CD4-positive, alpha-beta T cell treated with Interleukin-15 for 4 hours (primary cell): ENCODE measurements around the gene EXOC7.
"Not testable (repeated sequence)": the region's sequence is repeated elsewhere in the genome, so short reads cannot be mapped to it uniquely, and the experiment has no call there.

Source experiments
- DNase-seq: peaks from one replicate; pipeline ENCODE4 v3.0.0-alpha.2; 2020; ENCODE audit warnings: low spot score

EXOC7 gene

DNA sequence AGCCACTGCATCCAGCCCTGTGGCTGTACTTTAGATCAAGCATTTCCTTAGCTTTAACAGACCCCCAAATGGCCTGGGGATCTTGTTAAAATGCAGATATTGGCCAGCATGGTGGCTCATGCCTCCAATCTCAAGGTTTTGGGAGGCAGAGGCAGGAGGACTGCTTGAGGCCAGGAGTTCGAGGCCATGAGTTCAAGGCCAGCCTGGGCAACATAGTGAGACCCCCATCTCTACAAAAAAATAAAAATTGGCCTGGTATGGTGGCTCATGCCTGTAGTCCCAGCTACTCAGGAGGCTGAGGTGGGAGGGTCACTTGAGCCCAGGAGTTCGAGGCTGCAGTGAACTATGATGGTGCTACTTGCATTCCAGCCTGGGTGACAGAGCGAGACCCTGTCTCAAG lies 60.7 kb downstream of the EXOC7 start:
- DNase-seq = not testable (repeated sequence)

DNA sequence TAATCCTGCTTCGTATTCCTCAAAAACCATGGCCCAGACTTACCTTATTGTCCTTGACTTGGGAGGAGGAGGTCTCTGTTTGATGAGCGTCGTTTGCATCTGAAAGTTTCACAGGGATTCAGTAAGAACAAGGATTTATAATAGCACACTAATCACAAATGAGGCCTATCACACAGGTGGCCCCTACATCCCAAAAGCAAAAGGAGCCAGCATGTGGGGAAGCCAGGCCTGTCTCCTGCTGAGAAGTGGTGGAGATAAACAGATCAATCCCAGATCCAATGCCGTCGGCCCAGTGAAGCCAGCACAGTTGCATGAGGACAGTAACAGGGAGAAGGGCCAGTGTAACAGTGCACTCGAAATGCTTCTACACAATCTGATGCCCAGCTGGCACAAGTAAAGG lies 63.2 kb downstream of the EXOC7 start:
- DNase-seq = no peak

DNA sequence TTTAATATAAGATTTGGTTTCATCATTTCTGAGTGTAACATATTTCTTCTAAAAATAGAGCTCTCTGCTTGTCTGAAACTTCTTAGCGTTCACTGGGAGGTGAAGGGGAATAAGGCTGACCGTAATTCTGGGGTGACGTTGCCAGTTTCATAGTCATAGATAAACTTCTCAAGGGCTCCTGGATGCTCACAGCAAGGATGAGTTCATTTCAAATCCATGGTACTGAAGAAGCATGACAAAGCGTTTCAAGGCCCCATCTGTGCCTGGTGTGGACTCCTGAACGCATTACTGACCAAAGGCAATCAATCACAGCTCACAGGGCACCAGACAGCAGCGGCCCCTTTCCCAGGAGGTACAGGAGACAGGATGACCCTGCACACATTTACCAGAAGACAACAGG lies 64.5 kb downstream of the EXOC7 start:
- DNase-seq = no peak

DNA sequence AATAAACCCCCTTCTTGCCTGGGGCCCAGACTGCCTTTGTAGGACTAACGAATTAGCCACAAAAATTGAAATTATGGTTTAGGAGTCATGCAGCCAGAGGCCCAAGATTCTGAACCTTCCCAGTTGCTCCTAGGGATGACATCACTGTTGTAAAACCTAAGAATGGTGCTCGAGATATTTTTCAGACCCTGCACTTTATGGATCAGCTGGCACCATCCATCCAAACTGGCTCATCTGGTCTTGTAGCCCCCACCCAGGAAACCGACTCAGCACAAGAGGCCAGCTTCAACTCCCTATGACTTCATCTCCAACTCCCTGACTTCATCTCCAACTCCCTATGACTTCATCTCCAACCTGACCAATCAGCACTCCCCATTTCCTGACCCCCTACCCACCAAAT lies 65.5 kb downstream of the EXOC7 start:
- DNase-seq = no peak

DNA sequence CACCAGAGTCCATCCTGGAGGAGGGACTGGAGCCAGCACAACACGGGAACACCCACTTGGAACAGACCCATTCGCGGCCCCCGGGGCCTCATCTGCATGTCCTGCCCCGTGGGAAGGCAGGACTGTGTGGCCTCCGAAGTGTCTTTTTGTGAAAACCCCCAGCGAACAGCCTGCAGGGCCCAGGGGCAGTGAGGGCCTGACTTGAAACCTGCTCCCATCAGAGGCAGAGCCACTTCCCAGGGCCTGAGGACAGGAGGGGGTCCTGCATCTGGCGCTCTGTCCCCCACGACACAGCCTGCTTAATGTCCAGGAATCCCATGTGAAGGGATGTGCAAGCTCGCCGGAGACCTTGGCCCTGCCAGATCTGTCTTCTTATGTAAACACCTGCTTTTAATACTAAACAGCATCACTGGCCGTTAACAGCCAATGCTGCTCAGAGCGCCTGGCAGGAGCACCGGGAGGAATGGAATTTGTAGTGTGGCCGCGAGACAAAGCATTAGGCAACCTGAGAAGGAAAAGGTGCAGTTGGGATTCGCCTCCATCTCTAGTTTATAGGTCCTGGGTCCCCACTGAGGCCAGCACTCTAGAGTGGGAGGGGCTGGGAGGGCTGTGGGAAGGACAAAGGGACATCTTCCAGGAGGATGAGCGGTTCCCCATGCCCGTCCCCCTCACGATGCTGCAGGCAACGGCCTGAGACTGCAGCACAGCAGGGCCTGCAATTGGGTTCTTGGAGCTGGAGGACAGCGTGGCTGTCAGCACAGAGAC lies 66.9 kb downstream of the EXOC7 start:
- DNase-seq = no peak

DNA sequence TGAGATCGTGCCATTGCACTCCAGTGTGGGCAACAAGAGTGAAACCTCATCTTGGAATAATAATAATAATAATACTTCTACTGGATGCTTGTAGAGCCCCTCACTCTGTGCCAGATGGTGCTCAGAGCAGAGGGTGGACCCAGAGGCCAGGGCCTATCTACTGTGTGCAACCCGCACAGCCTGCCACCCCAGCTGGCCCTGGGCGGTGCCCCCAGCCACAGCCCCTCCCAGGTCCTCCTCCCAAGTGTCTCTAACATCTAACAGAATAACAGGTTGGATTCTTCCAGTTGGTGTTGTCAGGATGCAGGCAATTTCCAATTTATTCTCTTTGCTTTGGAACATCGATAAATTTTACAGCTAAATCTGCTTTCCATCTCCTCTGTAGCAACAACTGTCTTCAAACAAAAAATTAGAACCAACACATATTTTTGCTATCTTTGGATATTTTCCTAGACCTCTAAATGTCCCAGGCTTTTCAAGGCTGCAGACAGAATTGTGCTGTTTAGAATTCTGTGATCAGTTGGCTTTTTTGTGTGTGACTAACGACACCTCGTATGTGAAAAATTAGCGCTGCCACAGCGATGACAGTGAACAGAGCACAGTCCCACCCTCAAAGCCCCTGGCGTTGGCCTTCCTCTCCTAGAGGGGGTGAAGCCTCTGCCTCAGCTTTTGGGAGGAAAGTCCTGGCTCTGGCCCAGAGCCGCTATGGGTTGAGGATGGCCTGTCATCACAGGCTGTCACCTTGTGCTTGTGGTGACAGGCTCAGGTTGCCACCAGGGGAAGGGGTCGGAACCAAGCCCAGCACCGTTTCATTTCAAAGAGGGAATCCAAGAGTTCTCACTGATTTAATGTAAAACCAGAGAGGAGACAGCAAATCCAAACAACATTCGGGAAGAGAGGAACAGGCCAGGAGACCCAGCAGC lies 68.9 kb downstream of the EXOC7 start:
- no peak for DNase-seq

DNA sequence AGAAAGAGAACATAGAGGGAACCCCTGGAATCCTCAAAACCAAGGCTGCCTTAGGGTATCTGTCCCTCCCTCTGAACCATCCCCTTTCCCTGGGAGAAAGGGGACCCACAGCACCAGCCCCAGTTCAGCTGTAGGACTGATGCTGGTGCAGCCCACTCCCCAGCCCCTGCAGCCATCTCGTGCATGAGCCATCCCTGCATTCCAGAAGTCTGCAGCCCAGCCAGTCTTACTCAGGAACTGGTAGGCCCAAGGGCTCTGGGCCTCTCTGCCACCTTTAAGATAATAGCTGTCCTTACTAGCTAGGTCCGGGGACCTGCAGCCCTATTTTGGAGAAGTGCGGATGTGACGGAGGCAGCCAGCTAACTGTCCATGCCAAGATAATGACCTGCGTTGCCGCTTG lies 70.4 kb downstream of the EXOC7 start:
- no peak for DNase-seq

DNA sequence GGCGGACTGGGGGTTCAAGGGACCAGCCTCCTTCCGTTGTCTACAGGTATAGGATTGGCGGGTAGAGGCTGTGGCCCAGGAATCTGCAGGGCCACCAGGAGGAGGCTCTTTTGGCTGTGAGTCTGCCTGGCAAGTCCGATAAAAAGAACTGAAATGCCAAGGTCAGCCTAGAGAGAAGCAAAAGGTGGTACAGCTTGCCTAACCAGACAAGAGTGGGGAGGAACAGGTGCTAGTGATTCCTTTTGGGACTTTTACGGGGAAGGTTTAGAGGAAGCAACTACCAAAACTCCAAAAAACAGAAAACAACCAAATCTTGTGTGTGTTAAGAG lies 70.8 kb downstream of the EXOC7 start:
- DNase-seq = no peak

DNA sequence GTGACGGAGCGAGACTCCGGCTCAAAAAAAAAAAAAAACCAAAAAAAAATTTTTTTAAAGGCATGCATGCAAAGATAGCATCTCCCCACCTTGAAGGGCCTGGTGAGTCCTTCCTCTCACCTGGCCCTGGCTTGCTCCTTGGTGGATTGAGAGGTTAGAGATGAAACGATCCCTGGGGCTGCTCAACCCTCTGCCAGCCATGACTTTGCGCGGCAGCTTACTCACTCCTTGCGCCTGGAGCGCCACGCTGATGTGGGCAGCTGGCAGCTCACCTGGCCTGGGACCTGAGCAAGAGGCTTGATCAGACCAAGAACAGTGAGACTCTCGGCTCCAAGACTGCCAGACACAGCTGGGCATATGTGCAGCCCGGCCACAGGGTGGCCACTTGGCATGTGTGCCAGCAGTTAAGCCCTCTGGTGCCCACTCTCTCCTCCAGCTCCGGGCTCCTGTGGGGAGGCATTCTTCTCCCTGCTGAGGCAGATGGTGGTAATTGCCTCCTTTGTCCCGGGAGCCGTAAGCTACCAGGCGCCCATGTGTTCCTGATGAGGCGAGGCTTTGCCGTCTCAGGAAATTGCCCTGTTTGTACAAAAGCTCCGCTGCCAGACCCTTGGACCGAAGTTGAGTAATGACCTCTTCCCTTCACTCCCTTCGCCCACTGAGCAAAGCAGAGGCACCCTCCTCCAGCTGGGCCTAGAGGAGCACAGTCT lies 71.4 kb downstream of the EXOC7 start:
- DNase-seq = no peak
